SK-N-SH treated with all-trans-retinoic acid at 6 μM for 48 hours (cell line): ENCODE measurements around the gene TBCCD1.
A peak's percentile ranks its signal among the peaks of the same experiment; 100 is the strongest.
"Not testable (repeated sequence)": the region's sequence is repeated elsewhere in the genome, so short reads cannot be mapped to it uniquely, and the experiment has no call there.

Experiments
- ATAC-seq: fragments of 200-7000 bp; cut with Tn5 transposase; 3 replicates; pipeline ENCODE4 v1.9.1; 2020; ENCODE audit warnings: mild to moderate bottlenecking, moderate library complexity
- ARNTL ChIP-seq: fragments of 450-650 bp; formaldehyde crosslinking; IDR thresholded peaks from 2 replicates; pipeline ENCODE4 v1.5.0; 2020; ENCODE audit warnings: low read depth, mild to moderate bottlenecking, moderate library complexity, borderline replicate concordance
- BACH2 ChIP-seq: fragments of 250-450 bp; sonication (Bioruptor Pico); IDR thresholded peaks from 2 replicates; pipeline ENCODE4 v1.9.0; 2021; ENCODE audit warnings: mild to moderate bottlenecking, borderline replicate concordance
- CSDC2 ChIP-seq: fragments of 250-450 bp; sonication (Bioruptor Pico); IDR thresholded peaks from 2 replicates; pipeline ENCODE4 v1.5.0; 2020; ENCODE audit warnings: mild to moderate bottlenecking, moderate library complexity
- ESRRG ChIP-seq: fragments of 250-450 bp; sonication (Bioruptor Pico); IDR thresholded peaks from 2 replicates; pipeline ENCODE4 v1.6.1; 2021; ENCODE audit warnings: mild to moderate bottlenecking
- GLIS3 ChIP-seq: fragments of 250-450 bp; sonication (Bioruptor Pico); IDR thresholded peaks from 2 replicates; pipeline ENCODE4 v1.5.0; 2020; ENCODE audit warnings: mild to moderate bottlenecking, moderate library complexity
- ISL1 ChIP-seq: fragments of 250-450 bp; sonication (Bioruptor Pico); IDR thresholded peaks from 2 replicates; pipeline ENCODE4 v2.1.2; 2022; ENCODE audit warnings: mild to moderate bottlenecking, moderate library complexity
- OSR1 ChIP-seq: fragments of 250-450 bp; sonication (Bioruptor Pico); IDR thresholded peaks from 2 replicates; pipeline ENCODE4 v1.8.0; 2022; ENCODE audit warnings: moderate library complexity, mild to moderate bottlenecking, inconsistent platforms
- RARB ChIP-seq: fragments of 250-450 bp; sonication (Bioruptor Pico); IDR thresholded peaks from 2 replicates; pipeline ENCODE4 v1.8.0; 2021; ENCODE audit warnings: mild to moderate bottlenecking, moderate library complexity
- SNAI2 ChIP-seq: fragments of 250-450 bp; sonication (Bioruptor Pico); IDR thresholded peaks from 2 replicates; pipeline ENCODE4 v1.5.0; 2020; ENCODE audit warnings: mild to moderate bottlenecking, moderate library complexity
- TCF4 ChIP-seq: fragments of 250-450 bp; sonication (Bioruptor Pico); IDR thresholded peaks from 2 replicates; pipeline ENCODE4 v1.8.0; 2021; ENCODE audit warnings: mild to moderate bottlenecking, moderate library complexity, borderline replicate concordance
- TOX ChIP-seq: fragments of 250-450 bp; sonication (Bioruptor Pico); IDR thresholded peaks from 2 replicates; pipeline ENCODE4 v1.8.0; 2021; ENCODE audit warnings: mild to moderate bottlenecking, moderate library complexity, borderline replicate concordance
- ZC3H10 ChIP-seq: fragments of 250-450 bp; sonication (Bioruptor Pico); IDR thresholded peaks from 2 replicates; pipeline ENCODE4 v1.5.1; 2021; ENCODE audit warnings: mild to moderate bottlenecking, moderate library complexity
- ZFP3 ChIP-seq: fragments of 250-450 bp; sonication (Bioruptor Pico); IDR thresholded peaks from 2 replicates; pipeline ENCODE4 v1.5.0; 2020; ENCODE audit warnings: mild to moderate bottlenecking, moderate library complexity
- ZFP30 ChIP-seq: fragments of 450-650 bp; formaldehyde crosslinking; IDR thresholded peaks from 2 replicates; pipeline ENCODE4 v1.5.0; 2022; ENCODE audit warnings: mild to moderate bottlenecking, moderate library complexity
- ZNF565 ChIP-seq: fragments of 450-650 bp; formaldehyde crosslinking; conservative IDR thresholded peaks from 2 replicates; pipeline ENCODE4 v1.5.0; 2020; ENCODE audit warnings: low read depth, mild to moderate bottlenecking, moderate library complexity
- ZNF8 ChIP-seq: fragments of 450-650 bp; formaldehyde crosslinking; IDR thresholded peaks from 2 replicates; pipeline ENCODE4 v1.5.0; 2020; ENCODE audit warnings: mild to moderate bottlenecking, moderate library complexity
- TF ChIP-seq, protein P1 (sequence below): fragments of 250-450 bp; sonication (Bioruptor Pico); IDR thresholded peaks from 2 replicates; pipeline ENCODE4 v1.5.1; 2020; ENCODE audit warnings: low read depth, mild to moderate bottlenecking, moderate library complexity
- TF ChIP-seq, protein P2 (sequence below): fragments of 250-450 bp; sonication (Bioruptor Pico); IDR thresholded peaks from 2 replicates; pipeline ENCODE4 v1.5.0; 2020; ENCODE audit warnings: mild to moderate bottlenecking, moderate library complexity
- TF ChIP-seq, protein P3 (sequence below): fragments of 250-450 bp; sonication (Bioruptor Pico); IDR thresholded peaks from 2 replicates; pipeline ENCODE4 v1.8.0; 2021; ENCODE audit warnings: low read depth, mild to moderate bottlenecking, moderate library complexity, borderline replicate concordance
- TF ChIP-seq, protein P4 (sequence below): fragments of 250-450 bp; sonication (Bioruptor Pico); IDR thresholded peaks from 2 replicates; pipeline ENCODE4 v1.8.0; 2020; ENCODE audit warnings: mild to moderate bottlenecking, moderate library complexity, borderline replicate concordance

TBCCD1 gene

DNA sequence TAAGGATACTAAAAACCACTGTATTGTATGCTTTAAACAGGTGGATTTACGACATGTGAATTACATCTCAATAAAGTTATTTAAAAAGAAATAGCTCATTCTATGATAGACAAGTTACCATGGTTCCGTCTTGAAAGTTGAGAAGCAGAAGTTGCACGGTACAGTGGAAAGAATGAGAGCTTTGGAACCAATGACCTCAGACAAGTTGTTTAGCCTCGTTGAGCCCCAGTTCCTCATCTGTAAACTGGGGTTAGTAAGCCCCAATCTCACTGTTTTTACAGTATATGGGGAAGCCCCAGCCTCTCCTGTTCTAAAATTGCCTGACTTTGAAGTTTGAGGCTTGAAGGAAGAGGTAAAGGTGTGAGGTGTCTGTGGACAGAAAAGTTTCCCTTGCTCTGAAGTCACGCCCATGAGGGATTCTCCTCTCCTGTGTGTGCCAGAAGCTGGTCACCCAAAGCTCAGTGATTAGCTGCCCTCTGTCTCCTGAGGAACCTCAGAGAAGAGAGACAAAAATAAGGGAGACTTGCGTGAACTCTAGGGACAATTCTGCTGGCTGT, 32.9 kb downstream of the TBCCD1 start:
- TF ChIP-seq BACH2 (CRISPR knock-in tag) (no peak), ZFP30 (CRISPR knock-in tag) (no peak), GLIS3 (no peak), SNAI2 (CRISPR knock-in tag) (no peak), ZC3H10 (CRISPR knock-in tag) (no peak), ZFP3 (CRISPR knock-in tag) (no peak), TCF4 (CRISPR knock-in tag) (no peak), ARNTL (no peak), ISL1 (no peak), ZNF565 (no peak)
- TF ChIP-seq, protein P1, sequence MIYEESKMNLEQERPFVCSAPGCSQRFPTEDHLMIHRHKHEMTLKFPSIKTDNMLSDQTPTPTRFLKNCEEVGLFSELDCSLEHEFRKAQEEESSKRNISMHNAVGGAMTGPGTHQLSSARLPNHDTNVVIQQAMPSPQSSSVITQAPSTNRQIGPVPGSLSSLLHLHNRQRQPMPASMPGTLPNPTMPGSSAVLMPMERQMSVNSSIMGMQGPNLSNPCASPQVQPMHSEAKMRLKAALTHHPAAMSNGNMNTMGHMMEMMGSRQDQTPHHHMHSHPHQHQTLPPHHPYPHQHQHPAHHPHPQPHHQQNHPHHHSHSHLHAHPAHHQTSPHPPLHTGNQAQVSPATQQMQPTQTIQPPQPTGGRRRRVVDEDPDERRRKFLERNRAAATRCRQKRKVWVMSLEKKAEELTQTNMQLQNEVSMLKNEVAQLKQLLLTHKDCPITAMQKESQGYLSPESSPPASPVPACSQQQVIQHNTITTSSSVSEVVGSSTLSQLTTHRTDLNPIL (CRISPR knock-in tag), result no peak
- TF ChIP-seq, protein P2, sequence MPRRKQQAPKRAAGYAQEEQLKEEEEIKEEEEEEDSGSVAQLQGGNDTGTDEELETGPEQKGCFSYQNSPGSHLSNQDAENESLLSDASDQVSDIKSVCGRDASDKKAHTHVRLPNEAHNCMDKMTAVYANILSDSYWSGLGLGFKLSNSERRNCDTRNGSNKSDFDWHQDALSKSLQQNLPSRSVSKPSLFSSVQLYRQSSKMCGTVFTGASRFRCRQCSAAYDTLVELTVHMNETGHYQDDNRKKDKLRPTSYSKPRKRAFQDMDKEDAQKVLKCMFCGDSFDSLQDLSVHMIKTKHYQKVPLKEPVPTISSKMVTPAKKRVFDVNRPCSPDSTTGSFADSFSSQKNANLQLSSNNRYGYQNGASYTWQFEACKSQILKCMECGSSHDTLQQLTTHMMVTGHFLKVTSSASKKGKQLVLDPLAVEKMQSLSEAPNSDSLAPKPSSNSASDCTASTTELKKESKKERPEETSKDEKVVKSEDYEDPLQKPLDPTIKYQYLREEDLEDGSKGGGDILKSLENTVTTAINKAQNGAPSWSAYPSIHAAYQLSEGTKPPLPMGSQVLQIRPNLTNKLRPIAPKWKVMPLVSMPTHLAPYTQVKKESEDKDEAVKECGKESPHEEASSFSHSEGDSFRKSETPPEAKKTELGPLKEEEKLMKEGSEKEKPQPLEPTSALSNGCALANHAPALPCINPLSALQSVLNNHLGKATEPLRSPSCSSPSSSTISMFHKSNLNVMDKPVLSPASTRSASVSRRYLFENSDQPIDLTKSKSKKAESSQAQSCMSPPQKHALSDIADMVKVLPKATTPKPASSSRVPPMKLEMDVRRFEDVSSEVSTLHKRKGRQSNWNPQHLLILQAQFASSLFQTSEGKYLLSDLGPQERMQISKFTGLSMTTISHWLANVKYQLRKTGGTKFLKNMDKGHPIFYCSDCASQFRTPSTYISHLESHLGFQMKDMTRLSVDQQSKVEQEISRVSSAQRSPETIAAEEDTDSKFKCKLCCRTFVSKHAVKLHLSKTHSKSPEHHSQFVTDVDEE (CRISPR knock-in tag), result no peak
- TF ChIP-seq, protein P3, sequence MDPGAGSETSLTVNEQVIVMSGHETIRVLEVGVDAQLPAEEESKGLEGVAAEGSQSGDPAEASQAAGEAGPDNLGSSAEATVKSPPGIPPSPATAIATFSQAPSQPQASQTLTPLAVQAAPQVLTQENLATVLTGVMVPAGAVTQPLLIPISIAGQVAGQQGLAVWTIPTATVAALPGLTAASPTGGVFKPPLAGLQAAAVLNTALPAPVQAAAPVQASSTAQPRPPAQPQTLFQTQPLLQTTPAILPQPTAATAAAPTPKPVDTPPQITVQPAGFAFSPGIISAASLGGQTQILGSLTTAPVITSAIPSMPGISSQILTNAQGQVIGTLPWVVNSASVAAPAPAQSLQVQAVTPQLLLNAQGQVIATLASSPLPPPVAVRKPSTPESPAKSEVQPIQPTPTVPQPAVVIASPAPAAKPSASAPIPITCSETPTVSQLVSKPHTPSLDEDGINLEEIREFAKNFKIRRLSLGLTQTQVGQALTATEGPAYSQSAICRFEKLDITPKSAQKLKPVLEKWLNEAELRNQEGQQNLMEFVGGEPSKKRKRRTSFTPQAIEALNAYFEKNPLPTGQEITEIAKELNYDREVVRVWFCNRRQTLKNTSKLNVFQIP, result no peak
- TF ChIP-seq, protein P4, sequence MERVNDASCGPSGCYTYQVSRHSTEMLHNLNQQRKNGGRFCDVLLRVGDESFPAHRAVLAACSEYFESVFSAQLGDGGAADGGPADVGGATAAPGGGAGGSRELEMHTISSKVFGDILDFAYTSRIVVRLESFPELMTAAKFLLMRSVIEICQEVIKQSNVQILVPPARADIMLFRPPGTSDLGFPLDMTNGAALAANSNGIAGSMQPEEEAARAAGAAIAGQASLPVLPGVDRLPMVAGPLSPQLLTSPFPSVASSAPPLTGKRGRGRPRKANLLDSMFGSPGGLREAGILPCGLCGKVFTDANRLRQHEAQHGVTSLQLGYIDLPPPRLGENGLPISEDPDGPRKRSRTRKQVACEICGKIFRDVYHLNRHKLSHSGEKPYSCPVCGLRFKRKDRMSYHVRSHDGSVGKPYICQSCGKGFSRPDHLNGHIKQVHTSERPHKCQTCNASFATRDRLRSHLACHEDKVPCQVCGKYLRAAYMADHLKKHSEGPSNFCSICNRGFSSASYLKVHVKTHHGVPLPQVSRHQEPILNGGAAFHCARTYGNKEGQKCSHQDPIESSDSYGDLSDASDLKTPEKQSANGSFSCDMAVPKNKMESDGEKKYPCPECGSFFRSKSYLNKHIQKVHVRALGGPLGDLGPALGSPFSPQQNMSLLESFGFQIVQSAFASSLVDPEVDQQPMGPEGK (CRISPR knock-in tag), result no peak
- ATAC-seq, result no peak

DNA sequence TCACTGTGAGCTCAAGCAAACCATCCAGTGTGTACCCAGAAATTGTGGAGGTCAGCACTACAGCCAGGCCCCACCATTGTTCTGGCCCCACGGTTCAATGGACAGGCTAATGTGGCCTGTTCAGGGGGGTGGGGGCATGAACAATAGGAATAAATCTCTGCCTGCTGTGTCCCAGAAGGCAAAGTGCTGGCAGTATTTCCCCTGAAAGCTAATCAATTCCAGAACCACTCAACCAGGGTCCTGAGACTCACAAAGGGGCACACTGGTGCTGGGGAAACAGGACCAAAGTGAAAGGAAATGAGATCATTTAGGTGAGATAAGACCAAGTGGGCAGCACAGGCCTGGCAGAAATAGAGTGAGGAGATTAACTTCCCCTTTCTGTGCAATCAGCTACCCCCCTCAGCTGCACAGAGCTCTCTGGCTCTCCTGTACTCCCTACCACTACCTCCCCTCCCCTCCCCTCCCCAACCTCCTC, 34.5 kb downstream of the TBCCD1 start:
- TF ChIP-seq, protein P4 (CRISPR knock-in tag), result no peak
- TF ChIP-seq, protein P2 (CRISPR knock-in tag), result peak; percentile 68; the same call in 1 of the 2 replicates
- peak; percentile 78 for TF ChIP-seq TCF4 (CRISPR knock-in tag)
- ATAC-seq, result peak; percentile 61; the same call in 2 of the 3 replicates

DNA sequence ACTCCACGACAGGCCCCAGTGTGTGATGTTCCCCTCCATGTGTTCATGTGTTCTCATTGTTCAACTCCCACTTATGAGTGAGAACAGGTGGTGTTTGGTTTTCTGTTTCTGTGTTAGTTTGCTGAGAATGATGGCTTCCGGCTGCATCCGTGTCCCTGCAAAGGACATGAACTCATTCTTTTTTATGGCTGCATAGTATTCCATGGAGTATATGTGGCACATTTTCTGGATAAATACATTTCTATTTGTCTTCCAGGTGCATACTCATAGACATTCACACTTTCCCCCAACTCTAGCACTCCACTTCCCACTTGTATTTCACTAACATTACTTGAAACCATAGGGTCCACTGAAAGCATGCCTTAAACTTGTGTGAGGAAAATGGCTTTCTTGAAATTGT, 35.4 kb downstream of the TBCCD1 start:
- not testable (repeated sequence) for ATAC-seq

DNA sequence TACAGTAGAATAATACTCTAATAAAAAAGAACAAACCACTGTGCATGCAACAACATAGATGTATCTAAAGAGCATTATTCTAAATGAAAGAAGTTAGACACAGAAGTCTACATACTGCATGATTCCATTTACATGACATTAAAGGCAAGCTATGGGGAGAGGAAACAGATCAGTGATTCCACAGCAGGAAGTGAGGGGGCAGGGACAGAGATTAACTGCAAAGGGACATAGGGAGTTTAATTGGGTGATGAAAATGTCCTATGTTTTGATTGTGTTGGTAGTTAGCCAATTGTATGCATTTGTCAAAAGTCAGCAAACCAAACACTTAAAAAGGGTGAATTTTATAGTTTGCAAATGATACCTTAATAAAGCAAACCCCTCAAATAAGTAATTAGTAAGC, 36.7 kb downstream of the TBCCD1 start:
- no peak for ATAC-seq
- TF ChIP-seq ESRRG (CRISPR knock-in tag) (no peak), OSR1 (CRISPR knock-in tag) (no peak), TOX (CRISPR knock-in tag) (no peak), GLIS3 (no peak), RARB (no peak), ZNF8 (CRISPR knock-in tag) (no peak), CSDC2 (CRISPR knock-in tag) (no peak)
- TF ChIP-seq, protein P3, result no peak
- TF ChIP-seq, protein P1 (CRISPR knock-in tag), result no peak
